OCI-LY1 (cell line): ENCODE measurements around the gene LHX5.

Source experiments
- H2AFZ ChIP-seq: fragments of 200-600 bp; sonication (generic), shearing (Covaris generic); 2 replicates; pipeline ENCODE4 v1.6.0; 2014; ENCODE audit warnings: antibody characterized with exemption, mild to moderate bottlenecking, low read length
- H3F3A ChIP-seq: fragments of 200-600 bp; sonication (generic), shearing (Covaris generic); 2 replicates; pipeline ENCODE4 v1.6.0; 2014; ENCODE audit warnings: mild to moderate bottlenecking, antibody characterized with exemption, low read length, moderate library complexity; ENCODE audit not compliant: insufficient read depth
- H3K27ac ChIP-seq: fragments of 200-600 bp; sonication (generic); 2 replicates; pipeline ENCODE4 v1.5.1; 2014; ENCODE audit warnings: low read length, mixed run types, mild to moderate bottlenecking, low read depth; ENCODE audit not compliant: poor library complexity, severe bottlenecking
- H3K27me3 ChIP-seq: fragments of 200-600 bp; sonication (generic); 2 replicates; pipeline ENCODE4 v1.6.0; 2014; ENCODE audit warnings: antibody characterized with exemption, mild to moderate bottlenecking, low read length, moderate library complexity; ENCODE audit not compliant: insufficient read depth
- H3K36me3 ChIP-seq: fragments of 200-600 bp; sonication (generic); 2 replicates; pipeline ENCODE4 v1.6.1; 2014; ENCODE audit warnings: mild to moderate bottlenecking, antibody characterized with exemption, low read length, moderate library complexity, mixed read lengths; ENCODE audit not compliant: insufficient read depth
- H3K4me1 ChIP-seq: fragments of 200-600 bp; sonication (generic); 2 replicates; pipeline ENCODE4 v1.5.1; 2014; ENCODE audit warnings: mild to moderate bottlenecking, low read length, moderate library complexity; ENCODE audit not compliant: insufficient read depth, severe bottlenecking
- H3K4me2 ChIP-seq: fragments of 200-600 bp; sonication (generic), shearing (Covaris generic); 2 replicates; pipeline ENCODE4 v1.6.1; 2014; ENCODE audit warnings: low read length
- H3K4me3 ChIP-seq: fragments of 200-600 bp; sonication (generic); 2 replicates; pipeline ENCODE4 v1.5.1; 2014; ENCODE audit warnings: low read length, low read depth, mild to moderate bottlenecking, mixed read lengths; ENCODE audit not compliant: poor library complexity, severe bottlenecking
- H3K79me2 ChIP-seq: fragments of 200-600 bp; shearing (Covaris generic); 2 replicates; pipeline ENCODE4 v1.6.1; 2016; ENCODE audit warnings: mixed run types, low read length, mixed read lengths; ENCODE audit not compliant: insufficient read depth
- H3K9ac ChIP-seq: fragments of 200-600 bp; sonication (generic), shearing (Covaris generic); 2 replicates; pipeline ENCODE4 v1.6.1; 2014; ENCODE audit warnings: mild to moderate bottlenecking, low read length, mixed read lengths
- H3K9me2 ChIP-seq: fragments of 200-600 bp; sonication (generic), shearing (Covaris generic); 2 replicates; pipeline ENCODE4 v1.6.1; 2014; ENCODE audit warnings: low read depth, mild to moderate bottlenecking, low read length, mixed read lengths
- H3K9me3 ChIP-seq: fragments of 200-600 bp; shearing (Covaris generic); 2 replicates; pipeline ENCODE4 v1.6.1; 2014; ENCODE audit warnings: low read length, mixed read lengths
- H4K20me1 ChIP-seq: fragments of 200-600 bp; sonication (generic), shearing (Covaris generic); 2 replicates; pipeline ENCODE4 v1.6.0; 2016; ENCODE audit warnings: mild to moderate bottlenecking, low read length; ENCODE audit not compliant: insufficient read depth
- EZH2 ChIP-seq: fragments of 200-600 bp; sonication (generic), shearing (Covaris generic); IDR thresholded peaks from 2 replicates; pipeline ENCODE4 v1.8.0; 2017; ENCODE audit warnings: borderline replicate concordance, mixed run types, mild to moderate bottlenecking, antibody characterized with exemption, low read length, moderate library complexity, mixed read lengths
- TF ChIP-seq, protein P1 (sequence below): fragments of 200-600 bp; sonication (generic), shearing (Covaris generic); IDR thresholded peaks from 2 replicates; pipeline ENCODE4 v1.5.1; 2017; ENCODE audit warnings: mild to moderate bottlenecking, antibody characterized with exemption, low read length, moderate library complexity, mixed read lengths

The LHX5 gene

DNA sequence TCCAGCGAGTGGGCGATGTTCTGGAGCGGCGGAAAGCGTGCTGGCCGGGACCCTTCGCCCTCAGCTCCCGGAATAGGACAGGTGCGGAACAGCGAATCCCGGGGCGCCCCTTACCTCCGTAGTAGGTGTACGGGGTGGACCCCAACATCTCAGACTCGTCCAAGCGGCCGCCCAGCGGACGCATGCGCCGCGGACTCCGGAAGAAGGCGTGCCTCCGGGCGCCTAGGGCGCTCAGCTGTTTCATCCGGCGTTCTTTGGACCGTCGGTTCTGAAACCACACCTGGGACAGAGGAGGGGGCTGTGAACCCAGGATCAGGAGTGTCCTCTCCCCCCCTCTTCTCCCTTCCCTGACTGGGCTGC, 4.5 kb downstream of the LHX5 start:
- no peaks in the 10 kb centered on the region for H3K4me1 ChIP-seq
- H3K9ac ChIP-seq, result no peak overlapping the region
- H3K4me2 ChIP-seq, result no peak overlapping the region
- no peaks in the 10 kb centered on the region for H3F3A ChIP-seq
- no peaks in the 10 kb centered on the region for H3K9me2 ChIP-seq
- H3K27me3 ChIP-seq, result no peaks in the 10 kb centered on the region
- H3K9me3 ChIP-seq, result no peaks in the 10 kb centered on the region
- no peaks in the 10 kb centered on the region for H4K20me1 ChIP-seq
- no peak overlapping the region for H3K4me3 ChIP-seq
- H3K79me2 ChIP-seq, result no peaks in the 10 kb centered on the region
- no peak overlapping the region for H2AFZ ChIP-seq
- TF ChIP-seq EZH2, result no peak
- TF ChIP-seq, protein P1, sequence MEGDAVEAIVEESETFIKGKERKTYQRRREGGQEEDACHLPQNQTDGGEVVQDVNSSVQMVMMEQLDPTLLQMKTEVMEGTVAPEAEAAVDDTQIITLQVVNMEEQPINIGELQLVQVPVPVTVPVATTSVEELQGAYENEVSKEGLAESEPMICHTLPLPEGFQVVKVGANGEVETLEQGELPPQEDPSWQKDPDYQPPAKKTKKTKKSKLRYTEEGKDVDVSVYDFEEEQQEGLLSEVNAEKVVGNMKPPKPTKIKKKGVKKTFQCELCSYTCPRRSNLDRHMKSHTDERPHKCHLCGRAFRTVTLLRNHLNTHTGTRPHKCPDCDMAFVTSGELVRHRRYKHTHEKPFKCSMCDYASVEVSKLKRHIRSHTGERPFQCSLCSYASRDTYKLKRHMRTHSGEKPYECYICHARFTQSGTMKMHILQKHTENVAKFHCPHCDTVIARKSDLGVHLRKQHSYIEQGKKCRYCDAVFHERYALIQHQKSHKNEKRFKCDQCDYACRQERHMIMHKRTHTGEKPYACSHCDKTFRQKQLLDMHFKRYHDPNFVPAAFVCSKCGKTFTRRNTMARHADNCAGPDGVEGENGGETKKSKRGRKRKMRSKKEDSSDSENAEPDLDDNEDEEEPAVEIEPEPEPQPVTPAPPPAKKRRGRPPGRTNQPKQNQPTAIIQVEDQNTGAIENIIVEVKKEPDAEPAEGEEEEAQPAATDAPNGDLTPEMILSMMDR, result no peak
- H3K27ac ChIP-seq, result no peak overlapping the region
- no peaks in the 10 kb centered on the region for H3K36me3 ChIP-seq

DNA sequence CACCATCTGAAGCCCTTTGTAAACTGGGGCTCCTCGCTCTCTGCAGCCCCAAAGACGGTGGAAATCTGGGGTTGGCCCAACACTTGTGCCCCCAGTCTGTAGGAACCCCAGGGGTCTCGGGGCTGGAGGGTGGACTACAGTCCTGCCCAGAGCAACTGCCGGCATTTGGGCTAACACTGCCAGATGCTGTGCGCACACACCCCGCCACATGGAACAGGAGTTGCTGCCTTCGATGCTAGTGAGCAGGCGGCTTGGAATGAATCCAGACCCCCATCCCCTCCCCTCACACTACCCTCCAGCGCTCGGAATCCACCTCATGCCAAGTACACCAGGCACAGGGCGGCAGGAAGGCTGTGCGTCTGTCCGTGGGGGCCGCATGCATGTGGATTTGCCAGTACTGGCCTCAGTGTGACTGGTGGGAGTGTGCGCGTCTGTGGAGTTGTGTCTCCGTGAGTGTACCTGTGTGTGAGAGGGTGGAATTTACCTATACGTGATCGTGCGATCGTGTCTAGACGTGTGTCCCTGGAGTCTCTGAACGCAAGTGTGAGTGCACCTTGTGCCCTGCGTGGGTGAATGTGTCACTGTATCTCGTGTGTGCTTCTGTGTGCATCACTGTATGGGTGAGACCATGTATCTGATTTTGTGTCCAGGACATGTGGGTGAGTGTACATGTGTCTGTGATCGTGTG, 5.1 kb downstream of the LHX5 start:
- H3F3A ChIP-seq, result no peaks in the 10 kb centered on the region
- no peaks in the 10 kb centered on the region for H3K9me3 ChIP-seq
- H2AFZ ChIP-seq, result no peak overlapping the region
- H3K79me2 ChIP-seq, result no peaks in the 10 kb centered on the region
- H3K27ac ChIP-seq, result no peak overlapping the region
- no peak overlapping the region for H3K9ac ChIP-seq
- no peak overlapping the region for H3K4me3 ChIP-seq
- H3K9me2 ChIP-seq, result no peaks in the 10 kb centered on the region
- TF ChIP-seq, protein P1, result no peak
- TF ChIP-seq EZH2, result no peak
- H3K4me2 ChIP-seq, result no peak overlapping the region
- H3K36me3 ChIP-seq, result no peaks in the 10 kb centered on the region
- no peaks in the 10 kb centered on the region for H4K20me1 ChIP-seq
- no peaks in the 10 kb centered on the region for H3K4me1 ChIP-seq
- no peaks in the 10 kb centered on the region for H3K27me3 ChIP-seq

DNA sequence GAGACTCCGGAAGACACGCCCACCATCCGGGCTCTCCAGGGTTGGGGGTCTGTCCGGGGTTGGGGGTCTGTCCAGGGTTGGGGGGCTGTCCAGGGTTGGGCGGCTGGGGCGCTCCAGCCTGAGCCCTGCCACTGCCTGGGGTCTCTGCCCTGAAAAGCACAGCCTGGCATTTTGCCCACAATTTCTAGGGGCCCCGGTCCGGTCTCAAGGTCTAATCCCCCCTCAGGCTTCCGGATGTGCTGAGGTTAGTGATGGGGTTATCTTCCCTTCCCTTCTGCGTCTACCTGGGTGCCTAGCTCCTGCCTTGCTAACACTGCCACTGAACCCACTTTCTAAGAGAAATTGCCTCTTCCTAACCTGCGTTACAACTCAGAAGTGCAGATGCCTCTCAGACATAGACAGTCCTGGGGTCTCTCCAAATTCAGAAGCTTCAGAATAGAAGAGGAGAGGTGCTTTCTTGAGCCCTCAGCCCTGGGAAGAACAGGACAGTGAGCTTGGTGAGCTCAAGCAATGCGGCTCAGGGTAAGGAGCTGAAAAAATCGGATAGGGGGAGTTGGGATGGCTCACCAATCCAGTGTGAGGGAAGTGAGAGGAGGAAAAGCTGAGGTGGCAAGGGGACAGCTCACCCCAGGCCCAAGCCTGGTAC, 5.7 kb downstream of the LHX5 start:
- TF ChIP-seq, protein P1, result no peak
- no peak for TF ChIP-seq EZH2
- no peak overlapping the region for H3K9ac ChIP-seq
- no peaks in the 10 kb centered on the region for H4K20me1 ChIP-seq
- H3K4me3 ChIP-seq, result no peak overlapping the region
- H3K9me3 ChIP-seq, result no peaks in the 10 kb centered on the region
- H3K36me3 ChIP-seq, result no peaks in the 10 kb centered on the region
- no peaks in the 10 kb centered on the region for H3K79me2 ChIP-seq
- no peaks in the 10 kb centered on the region for H3F3A ChIP-seq
- no peak overlapping the region for H3K4me2 ChIP-seq
- H3K27ac ChIP-seq, result no peak overlapping the region
- H3K9me2 ChIP-seq, result no peaks in the 10 kb centered on the region
- H2AFZ ChIP-seq, result no peak overlapping the region
- no peaks in the 10 kb centered on the region for H3K4me1 ChIP-seq
- H3K27me3 ChIP-seq, result no peaks in the 10 kb centered on the region
